HFF-Myc (cell line): ENCODE measurements around the gene ACP7.

Source experiments
- DNase-seq: peaks from one replicate; pipeline ENCODE4 v3.0.0-alpha.2; 2011; ENCODE audit warnings: low read depth; ENCODE audit errors: extremely low read depth
- H3K4me3 ChIP-seq: replicated peaks from 2 replicates; pipeline ENCODE4 v1.5.1; 2011; ENCODE audit warnings: low read depth, mild to moderate bottlenecking, control low read depth, low read length
- CTCF ChIP-seq: IDR thresholded peaks from 2 replicates; pipeline ENCODE4 v1.5.1; 2012; ENCODE audit warnings: mild to moderate bottlenecking, low read depth, low read length, control low read depth; ENCODE audit errors: missing control alignments

ACP7 gene

GRCh38 chr19:39097299-39097698 lies 13.1 kb downstream of the ACP7 start:
- no peak overlapping the region for H3K4me3 ChIP-seq
- TF ChIP-seq CTCF = no peak
- no peak for DNase-seq

- no peak overlapping the region for H3K4me3 ChIP-seq
- no peak for TF ChIP-seq CTCF
- no peak for DNase-seq
These were observed 13.6 kb downstream of the ACP7 start for GRCh38 chr19:39097721-39098120.

DNA sequence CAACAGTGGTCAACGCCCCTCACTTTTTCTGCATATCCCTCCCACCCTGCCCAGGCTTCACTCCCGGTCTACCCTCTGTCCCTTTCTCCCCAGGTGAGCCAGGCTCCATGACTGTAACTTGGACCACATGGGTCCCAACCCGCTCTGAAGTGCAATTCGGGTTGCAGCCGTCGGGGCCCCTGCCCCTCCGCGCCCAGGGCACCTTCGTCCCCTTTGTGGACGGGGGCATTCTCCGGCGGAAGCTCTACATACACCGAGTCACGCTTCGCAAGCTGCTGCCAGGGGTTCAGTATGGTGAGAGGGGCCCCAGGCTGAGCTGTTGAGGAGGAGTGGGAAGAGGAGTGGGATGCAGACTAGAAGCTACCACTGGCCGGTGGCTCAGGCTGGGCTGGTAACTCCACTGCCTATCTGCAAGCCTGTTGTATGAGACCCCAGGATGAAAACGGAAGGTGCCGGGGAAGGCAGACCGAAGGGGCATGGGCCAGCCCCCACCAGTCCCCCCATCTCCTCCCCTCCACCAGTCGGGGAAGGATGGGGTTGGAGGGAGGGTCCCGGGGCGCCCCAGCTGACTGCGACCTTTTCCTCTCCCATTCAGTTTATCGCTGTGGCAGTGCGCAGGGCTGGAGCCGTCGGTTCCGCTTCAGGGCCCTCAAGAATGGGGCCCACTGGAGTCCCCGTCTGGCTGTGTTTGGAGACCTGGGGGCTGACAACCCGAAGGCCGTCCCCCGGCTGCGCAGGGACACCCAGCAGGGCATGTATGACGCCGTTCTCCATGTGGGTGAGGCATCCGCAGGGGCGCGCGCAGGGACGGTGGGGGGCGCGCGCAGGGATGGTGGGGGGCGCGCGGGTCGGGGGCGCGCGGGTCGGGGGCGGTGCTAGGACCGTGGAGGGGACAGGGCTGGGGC lies 14.4 kb downstream of the ACP7 start:
- DNase-seq = no peak
- H3K4me3 ChIP-seq = no peak overlapping the region
- no peak for TF ChIP-seq CTCF

DNA sequence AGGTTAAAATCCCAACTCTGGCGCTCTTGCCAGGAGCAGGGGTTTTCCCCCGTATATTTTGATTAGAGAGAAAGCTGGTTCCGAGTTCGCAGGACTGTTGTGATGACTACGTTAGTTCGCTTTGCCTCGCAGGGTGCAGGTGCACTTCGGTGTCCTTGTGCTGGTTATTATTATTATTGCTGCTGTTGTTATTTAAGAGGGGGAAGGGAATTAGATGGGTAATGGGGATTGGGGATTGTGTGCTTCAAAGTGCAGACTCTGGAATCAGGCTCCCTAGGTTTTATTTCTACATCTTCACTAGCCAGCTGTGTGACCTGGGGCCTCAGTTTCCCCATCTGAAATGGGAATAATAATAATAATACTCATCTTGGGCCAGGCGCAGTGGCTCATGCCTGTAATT lies 15.2 kb downstream of the ACP7 start:
- TF ChIP-seq CTCF = no peak
- DNase-seq = no peak
- H3K4me3 ChIP-seq = no peak overlapping the region

DNA sequence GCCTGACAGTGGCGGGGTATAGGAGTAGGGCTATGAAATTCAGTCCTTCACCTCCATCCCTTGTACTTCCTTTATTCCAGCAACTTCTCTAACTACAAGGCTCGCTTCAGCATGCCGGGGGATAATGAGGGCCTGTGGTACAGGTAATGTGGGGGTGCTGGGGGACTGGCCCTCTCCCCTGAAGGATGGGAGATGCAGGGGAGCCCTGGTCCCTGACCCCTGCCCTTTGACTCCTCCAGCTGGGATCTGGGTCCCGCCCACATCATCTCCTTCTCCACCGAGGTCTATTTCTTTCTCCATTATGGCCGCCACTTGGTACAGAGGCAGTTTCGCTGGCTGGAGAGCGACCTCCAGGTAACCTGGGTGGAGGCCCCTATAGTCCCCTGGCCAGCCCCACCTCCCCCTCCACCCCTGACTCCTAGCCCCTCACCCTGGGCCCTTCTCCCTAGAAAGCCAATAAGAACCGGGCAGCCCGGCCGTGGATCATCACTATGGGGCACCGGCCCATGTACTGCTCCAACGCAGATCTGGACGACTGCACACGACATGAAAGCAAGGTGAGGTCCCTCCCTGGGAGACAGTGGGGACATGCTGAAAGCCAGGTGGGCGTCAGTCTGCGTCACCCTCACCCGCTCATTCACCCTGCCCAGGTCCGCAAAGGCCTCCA lies 16.5 kb downstream of the ACP7 start:
- no peak for TF ChIP-seq CTCF
- no peak for DNase-seq
- no peak overlapping the region for H3K4me3 ChIP-seq

- DNase-seq = no peak
- H3K4me3 ChIP-seq = no peak overlapping the region
- no peak for TF ChIP-seq CTCF
These were observed 19.0 kb downstream of the ACP7 start for GRCh38 chr19:39103151-39103550.
